PFSK-1 (cell line): ENCODE results near the gene FAM168B.

Experiments
- FOXP2 ChIP-seq: optimal IDR thresholded peaks from 2 replicates; pipeline ENCODE3; 2011; ENCODE audit warnings: borderline replicate concordance, control low read depth, inconsistent platforms; ENCODE audit not compliant: insufficient read depth; ENCODE audit errors: extremely low read length, extremely low read depth
- POLR2AphosphoS5 ChIP-seq: IDR thresholded peaks from 2 replicates; pipeline ENCODE4 v1.6.1; 2012; ENCODE audit warnings: low read depth, mild to moderate bottlenecking, control low read depth, low read length, moderate library complexity
- REST ChIP-seq, 2 experiments: IDR thresholded peaks; 2 replicates each; pipeline versions ENCODE4 v1.6.1 to v1.8.0; 2011 to 2012; ENCODE audit warnings: low read depth in 2 of 2, low read length in 2 of 2, control low read depth in 1 of 2, inconsistent platforms in 1 of 2, mild to moderate bottlenecking in 1 of 2, moderate library complexity in 1 of 2; ENCODE audit not compliant: insufficient read depth in 1 of 2
- SIN3A ChIP-seq: IDR thresholded peaks from 2 replicates; pipeline ENCODE4 v1.6.1; 2012; ENCODE audit warnings: mild to moderate bottlenecking, low read length, moderate library complexity, borderline replicate concordance; ENCODE audit not compliant: insufficient read depth
- TAF1 ChIP-seq: IDR thresholded peaks from 2 replicates; pipeline ENCODE4 v1.6.1; 2012; ENCODE audit warnings: low read length, control low read depth, borderline replicate concordance; ENCODE audit not compliant: insufficient read depth

GRCh38 chr2:131126436-131126835 is 33.2 kb upstream of the FAM168B start:
- no peak for TF ChIP-seq TAF1
- TF ChIP-seq REST (IDR thresholded peaks at IDR 0.05; ENCODE audit: insufficient read depth in 1 of 2, low read depth in 2 of 2, low read length in 2 of 2), result no peak
- no peak for TF ChIP-seq SIN3A
- no peak for TF ChIP-seq POLR2AphosphoS5
- no peak for TF ChIP-seq FOXP2
